Keratinocyte (primary cell): ENCODE data around the gene UBE2O.

ENCODE experiments used
- CTCF ChIP-seq, 3 experiments: IDR thresholded peaks in 1 of 3; conservative IDR thresholded peaks in 1 of 3; optimal IDR thresholded peaks in 1 of 3; 2 replicates in 2 of 3; 3 replicates in 1 of 3; pipeline versions ENCODE3 to v1.5.1; 2011; ENCODE audit warnings: low read length in 3 of 3, mild to moderate bottlenecking in 3 of 3, moderate library complexity in 2 of 3, control low read depth in 1 of 3, inconsistent platforms in 1 of 3; ENCODE audit not compliant: insufficient read depth in 2 of 3; ENCODE audit errors: extremely low read depth in 1 of 3
- EZH2 ChIP-seq: IDR thresholded peaks from one replicate; pipeline ENCODE4 v1.6.1; 2012; ENCODE audit warnings: inconsistent platforms, mild to moderate bottlenecking, low read length, moderate library complexity

GRCh38 chr17:76467809-76468633 lies 15.1 kb upstream of the UBE2O start:
- TF ChIP-seq CTCF (optimal IDR thresholded peaks at IDR 0.05 in 1 of 3, IDR thresholded peaks at IDR 0.05 in 1 of 3, conservative IDR thresholded peaks at IDR 0.05 in 1 of 3; ENCODE audit: extremely low read depth in 1 of 3, insufficient read depth in 2 of 3, low read length in 3 of 3) (no peak), EZH2 (no peak)
